NCI-H226 (cell line): ENCODE results near the gene SP110.

Experiments
- DNase-seq: peaks from one replicate; pipeline ENCODE4 v3.0.0-alpha.2; 2015

The SP110 gene

DNA sequence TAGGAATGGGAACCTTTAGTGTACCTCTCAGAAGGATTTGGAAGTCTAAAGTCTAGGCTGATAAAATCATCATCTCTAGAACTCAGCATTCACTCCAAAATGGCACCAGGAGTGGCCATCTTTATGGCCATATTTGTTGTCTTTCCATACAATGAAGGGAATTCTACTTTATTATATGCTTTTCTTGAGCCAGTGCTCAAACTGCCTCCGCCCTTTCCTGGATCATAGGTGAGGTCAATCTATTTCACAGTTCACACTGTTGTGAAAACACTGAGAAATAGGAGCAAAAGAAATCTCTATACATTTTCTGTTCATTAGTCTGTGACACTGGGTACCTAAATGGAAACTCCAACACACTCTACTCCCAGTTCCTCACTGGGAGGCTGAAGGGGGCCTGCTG lies 55.6 kb downstream of the SP110 start:
- DNase-seq: no peak

DNA sequence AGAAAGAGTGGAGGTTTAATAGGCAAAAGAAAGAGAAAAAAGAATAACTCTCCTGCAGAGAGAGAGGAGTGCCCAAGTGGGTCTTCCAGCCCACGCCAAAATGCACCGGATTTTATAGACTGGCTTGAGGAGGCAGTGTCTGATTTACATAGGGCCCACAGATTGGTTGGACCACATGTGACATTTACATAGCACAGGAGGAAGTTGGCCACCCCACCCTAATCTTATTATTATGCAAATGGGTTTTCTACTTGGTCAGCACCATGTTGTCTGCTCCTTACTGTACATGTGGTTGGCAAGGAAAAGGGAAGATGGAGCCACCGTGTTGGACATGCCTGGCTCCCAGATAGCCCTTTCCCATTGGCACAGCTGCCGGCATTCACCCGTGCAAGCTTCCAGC lies 56.8 kb downstream of the SP110 start:
- no peak for DNase-seq

DNA sequence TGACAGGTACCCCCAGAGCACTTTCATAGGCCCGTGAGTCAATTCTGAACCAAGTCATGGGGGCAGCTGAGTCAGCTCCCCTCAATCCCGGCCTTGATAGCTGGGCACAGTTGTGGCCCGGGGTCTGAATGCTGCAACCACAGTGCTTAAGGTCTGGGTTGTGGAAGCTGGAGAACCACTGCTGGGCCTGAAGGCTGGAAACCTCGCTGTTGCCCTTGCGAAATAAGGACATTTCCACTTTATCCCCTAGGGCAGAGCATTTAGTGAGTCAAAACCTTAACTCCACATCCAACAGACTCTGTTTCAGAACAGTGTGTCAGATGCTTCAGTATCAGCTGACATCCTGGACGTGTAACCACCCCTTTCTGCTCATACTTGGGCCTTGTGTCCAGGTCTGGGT lies 58.6 kb downstream of the SP110 start:
- DNase-seq: peak; percentile 48

DNA sequence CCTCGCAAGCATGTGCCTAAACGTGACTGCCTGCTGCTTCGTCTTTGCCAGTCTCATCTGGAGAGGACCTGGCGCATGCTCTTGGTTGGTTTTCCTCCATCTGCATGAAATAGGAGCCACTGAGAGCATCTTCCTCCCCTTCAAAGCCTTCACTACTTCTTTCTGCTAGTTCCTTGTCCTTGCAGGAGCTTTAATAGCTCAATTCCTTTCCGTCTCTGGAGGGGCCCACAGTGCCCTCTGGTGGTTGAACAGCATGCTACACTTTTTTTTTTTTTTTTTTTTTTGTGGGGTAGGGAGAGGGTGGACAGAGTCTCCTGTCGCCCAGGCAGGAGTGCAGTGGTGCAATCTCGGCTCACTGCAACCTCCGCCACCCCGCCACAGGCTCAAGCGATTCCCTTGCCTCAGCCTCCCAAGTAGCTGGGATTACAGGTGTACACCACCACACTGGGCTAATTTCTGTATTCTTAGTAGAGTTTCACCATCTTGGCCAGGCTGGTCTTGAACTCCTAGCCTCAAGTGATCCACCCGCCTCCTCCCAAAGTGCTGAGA lies 59.6 kb downstream of the SP110 start:
- peak; percentile 8 for DNase-seq

DNA sequence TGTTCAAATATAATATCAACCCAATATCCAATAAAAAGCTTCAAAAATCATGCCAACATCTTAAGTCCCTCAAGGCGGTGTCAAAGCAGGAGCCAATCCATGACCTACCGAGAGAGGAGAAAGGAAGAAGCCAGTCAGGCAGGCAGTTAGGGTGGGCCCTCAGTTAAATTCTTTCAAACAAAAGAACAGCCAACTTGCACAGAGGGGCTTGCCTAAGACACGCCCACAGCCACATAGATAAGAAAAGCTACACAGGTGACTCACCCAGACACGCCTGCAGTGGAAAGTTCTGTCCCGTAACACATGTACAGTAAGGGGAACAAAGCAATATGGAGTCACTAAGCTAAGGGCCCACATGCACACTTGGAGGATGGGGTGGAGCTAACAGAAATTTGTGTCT lies 61.3 kb downstream of the SP110 start:
- no peak for DNase-seq

DNA sequence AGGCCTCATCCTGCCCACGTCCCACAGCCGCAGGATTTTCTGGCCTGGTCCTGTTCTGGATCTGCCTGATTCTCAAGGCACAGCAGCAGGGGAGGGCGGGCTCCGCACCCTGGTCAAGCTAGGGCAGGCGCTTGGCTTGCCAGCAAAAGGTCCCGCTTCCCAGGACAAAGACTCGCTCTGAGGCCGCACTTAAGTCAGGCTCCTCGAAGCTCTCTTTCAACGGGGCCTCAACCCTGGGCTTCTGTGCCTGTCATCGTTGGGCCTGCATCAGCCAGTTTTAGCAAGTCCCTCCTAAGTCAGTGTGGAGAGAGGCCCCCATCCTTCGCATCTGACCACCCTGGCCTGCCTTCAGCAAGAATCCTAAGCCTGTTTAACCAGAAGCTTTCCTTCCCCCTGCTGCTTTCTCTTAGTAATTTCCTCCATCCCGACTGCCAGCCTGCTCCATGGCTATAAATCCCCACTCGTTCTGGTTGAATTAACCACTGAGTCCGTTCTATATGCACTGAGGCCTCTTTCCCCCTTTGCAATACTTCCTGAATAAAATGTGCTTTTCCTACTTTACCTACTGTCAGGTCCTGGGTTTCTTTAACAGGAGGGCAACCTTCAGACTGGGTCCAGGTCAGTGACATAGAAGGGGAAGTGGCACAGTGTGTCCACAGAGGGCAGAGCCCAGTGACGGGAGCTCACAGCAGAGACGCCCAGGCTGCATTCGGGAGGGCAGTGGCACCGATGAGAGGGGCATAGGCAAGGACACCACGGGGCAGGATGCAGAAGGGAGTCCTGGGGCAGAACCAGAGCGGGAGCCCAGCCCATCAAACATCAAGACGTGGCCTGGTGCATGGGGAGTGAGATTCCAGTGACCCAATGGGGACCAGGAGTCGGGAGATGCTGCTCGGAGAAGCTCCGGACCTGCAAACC lies 62.7 kb downstream of the SP110 start:
- no peak for DNase-seq

DNA sequence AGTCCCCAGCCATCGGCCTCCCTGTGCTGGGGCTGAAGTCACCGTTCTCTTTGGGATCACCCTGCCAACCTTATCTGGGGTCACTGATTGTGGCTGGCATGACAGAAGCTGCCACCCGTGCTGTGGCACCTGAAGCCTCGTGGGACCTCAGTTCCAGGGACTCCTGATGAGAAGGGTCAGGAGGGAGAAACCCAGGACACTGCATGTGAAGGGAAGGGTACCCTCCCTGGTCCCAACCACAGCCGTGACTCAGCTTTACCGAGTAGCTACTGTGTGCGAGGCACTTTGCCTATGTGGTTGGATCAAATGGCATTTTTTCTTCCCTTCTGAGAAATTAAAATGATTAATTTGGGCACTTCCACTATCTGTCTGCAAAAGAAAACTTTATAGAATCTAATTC lies 64.4 kb downstream of the SP110 start:
- no peak for DNase-seq

DNA sequence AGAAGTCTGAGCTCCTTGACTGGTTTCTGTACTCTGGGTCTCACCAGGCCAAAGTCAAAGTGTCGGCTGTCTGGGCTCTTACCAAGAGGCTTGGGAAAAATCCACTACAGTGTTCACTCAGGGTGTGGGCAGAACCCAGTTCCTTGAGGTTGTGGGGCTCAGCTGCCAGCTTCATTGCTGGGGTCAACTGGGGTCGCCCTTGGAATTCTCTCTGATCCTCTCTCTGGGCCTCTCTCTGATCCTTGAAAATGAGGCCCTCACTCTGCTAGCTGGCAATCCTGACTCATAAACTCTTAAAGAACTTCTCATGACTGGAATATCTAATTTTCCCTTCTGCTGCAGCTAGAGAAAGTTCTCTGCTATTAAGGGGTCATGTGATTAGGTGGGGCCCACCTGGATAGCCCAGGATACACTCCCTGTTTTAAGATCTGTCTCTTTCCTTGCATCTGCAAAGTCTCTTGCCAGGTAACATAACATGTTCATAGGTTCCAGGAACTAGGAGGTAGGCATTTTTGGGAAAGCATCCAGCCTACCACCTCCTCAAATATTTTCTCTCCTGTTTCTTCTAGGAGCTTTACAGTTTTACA lies 66.3 kb downstream of the SP110 start:
- peak; percentile 24 for DNase-seq

DNA sequence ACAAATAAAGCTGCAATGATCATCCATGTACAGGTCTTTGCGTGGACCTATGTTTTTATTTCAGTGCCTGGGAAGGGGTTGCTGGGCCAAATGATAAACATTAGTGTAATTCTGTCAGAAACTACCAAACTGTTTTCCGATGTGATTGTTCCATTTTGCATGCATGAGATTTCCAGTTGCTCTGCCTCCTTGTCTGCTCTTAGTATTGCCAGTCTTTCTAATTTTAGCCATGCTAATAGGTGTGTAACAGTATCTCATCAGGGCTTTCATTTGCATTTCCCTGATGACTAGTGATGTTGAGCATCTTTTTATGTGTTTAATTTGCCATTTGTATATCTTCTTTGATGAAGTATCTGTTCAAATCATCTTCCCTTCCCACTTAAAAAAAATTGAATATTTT lies 67.5 kb downstream of the SP110 start:
- no peak for DNase-seq

DNA sequence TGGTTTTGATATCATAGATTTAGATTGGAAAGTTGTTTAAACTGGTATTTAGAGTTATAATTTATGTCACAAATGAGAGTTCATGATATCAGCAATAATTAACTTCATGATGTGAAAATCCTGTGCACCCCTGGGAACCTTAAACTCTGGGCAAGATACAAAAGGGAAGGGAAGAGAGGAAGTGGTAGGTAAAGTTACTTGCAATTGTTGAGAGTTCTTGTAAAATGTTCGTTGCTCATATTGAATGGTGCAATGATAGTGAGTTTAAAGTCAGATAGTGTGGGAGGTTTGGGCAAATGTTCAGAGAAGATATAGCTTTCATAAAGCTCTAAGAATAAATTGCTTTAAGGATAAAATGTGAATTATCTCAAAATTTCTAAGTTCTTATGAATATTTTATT lies 75.4 kb downstream of the SP110 start:
- no peak for DNase-seq

DNA sequence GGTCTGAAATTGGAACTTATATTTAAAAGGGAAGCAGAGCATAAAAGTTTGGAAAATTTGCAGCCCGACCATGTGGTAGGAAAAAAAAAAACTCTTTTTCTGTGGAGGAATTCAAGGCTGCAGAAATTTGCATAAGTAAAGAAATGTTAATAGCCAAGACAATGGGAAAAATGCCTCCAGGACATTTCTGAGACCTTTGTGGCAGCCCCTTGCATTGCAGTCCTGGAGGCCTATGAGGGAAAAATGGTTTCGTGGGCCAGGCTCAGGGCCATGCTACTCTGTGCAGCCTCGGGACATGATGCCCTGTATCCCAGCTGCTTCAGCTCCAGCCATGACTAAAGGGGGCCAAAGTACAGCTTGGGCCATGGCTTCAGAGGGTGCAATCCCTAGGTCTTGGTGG lies 79.1 kb downstream of the SP110 start:
- no peak for DNase-seq

DNA sequence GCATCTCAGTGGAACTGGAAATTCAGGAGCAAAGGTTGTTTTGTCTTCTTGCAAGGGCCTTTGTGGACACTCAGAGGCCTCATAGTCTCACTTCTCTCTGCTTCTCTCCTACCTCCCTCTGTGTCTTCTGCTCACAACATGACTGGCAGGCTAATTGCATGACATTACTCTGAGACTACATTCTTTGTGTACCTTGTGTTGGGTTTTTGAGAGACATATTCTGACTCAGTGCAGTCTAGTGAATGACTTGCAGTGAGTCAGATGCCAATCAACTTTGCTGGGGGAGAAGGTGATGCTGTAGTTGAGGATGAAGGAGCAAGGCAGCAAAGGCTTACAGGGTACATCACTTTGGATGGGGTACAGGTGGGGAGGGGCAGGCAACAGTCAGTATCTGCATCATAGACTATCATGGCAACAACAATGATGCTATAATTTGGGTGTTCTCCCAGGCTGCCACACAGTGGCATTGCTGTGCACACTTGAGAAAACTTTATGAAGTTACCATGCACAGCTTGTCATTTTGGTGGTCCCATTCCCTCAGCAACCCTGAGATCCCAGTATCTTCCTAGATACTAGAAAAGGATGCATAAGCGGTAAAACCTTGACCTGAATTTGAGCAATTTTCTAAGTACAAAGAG lies 81.8 kb downstream of the SP110 start:
- DNase-seq: peak; percentile 59

DNA sequence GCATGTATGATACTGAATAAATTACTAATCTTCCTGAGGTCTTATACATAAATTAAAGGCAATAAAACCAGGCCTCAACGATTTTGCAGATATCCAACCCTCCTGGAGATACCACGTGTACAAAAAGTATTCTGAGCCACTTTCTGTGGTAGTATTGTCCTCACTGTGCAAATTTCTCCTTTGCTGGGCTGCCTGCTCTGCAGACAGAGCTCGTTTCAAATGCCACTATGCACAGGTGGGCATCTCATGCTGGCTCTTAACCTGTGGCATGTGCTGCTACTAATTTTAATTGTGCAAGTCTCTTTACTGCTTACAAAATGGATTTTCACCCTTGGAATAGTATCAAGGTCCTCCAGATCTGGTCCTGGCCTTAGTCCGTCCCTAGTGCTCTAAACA lies 84.7 kb downstream of the SP110 start:
- no peak for DNase-seq

DNA sequence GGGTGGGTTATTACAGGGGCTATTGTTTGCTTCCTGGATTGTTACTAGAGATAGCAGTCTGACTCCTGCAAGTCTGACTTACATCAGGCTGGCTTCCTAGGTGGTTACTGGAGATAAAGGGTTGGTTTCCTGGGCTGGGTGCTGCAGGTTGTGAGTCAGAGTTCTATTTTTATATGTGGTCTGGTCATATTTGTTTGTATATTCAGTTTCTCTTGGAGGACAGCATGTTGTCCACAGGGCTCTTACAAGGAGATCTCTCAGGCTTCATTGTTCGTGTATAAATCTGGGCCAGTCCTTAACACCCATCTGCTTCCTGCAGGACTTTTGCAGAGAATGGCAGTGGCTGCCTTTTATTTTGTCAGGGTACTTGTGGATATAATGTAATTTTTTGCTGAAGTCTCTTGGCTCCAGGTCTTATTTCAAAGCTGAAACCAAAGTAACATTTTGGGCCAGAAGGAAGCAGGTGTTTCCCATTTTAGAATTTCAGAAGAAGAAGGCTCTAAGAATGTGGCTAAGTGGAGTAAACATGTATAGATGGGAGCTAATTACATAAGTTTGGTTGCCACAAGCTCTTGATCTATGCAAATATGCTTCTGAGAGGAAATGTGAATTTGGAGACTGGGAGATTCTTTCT lies 85.2 kb downstream of the SP110 start:
- DNase-seq: peak; percentile 82

DNA sequence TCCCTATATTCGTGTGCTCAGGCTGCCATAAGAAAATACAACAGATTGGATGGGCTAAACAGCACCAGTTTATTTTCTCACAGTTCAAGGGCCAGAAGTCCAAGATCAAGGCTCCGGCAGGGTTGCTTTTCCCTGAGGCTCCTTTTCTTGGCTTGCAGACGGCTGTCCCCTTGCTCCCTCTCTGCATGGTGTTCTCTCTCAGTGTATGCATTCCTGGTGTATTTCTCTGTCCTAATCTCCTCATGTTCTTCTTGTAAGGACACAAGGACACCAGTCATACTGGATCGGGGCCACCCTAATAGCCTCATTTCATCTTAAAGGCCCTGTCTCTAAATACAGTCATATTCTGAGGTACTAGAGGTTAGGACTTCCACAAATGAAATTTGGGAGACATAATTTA lies 88.4 kb downstream of the SP110 start:
- no peak for DNase-seq

DNA sequence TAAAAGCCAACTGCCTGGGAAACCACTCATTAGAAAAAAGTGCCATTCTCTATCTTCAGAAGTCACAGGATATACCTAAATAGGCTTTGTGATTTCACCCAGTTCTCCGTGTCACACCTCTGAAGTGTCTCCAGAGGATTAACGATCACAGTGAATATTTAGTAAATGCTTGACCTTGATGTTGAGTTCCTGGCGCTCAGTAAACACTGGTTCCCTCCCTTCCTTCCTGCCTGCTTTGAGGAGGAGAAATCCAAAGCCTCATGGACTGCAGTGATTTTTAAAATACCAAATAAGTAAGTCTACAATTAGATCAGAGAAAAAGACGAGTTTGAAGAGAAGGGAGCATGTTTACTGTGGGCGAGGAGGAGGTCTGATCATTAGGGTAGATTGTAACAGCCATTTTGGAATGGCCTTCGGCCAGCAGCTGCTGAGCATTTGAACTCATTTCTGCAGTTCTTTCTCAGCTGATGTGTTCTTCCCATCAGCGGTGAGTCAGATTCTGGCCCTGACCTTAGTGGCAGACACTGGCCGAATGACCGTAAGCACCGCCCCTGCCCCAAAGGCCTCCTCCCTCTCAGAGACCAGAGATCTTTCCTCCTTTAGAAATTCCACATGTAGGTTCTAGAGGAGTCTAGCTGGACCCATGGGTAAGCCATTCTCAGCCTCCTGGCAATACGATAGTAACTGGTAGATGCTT lies 89.0 kb downstream of the SP110 start:
- peak; percentile 50 for DNase-seq

DNA sequence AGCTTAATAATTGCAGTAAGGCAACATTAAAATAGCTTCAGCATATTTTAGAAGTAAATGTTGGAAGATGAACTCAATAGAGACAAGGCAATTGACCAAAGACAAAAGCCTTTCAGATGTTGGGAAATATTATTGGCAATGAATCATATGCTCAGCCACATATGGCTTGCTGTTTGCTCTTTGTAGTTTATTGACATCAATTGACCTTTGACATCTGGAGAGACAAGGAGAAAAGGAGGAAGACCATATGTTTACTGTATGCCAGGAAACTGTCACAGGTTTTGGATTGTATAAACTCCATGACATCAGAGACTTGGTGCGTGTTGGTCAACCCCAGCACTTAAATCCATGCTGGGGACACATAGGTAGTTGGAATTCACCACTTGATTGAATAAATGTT lies 90.4 kb downstream of the SP110 start:
- DNase-seq: no peak

DNA sequence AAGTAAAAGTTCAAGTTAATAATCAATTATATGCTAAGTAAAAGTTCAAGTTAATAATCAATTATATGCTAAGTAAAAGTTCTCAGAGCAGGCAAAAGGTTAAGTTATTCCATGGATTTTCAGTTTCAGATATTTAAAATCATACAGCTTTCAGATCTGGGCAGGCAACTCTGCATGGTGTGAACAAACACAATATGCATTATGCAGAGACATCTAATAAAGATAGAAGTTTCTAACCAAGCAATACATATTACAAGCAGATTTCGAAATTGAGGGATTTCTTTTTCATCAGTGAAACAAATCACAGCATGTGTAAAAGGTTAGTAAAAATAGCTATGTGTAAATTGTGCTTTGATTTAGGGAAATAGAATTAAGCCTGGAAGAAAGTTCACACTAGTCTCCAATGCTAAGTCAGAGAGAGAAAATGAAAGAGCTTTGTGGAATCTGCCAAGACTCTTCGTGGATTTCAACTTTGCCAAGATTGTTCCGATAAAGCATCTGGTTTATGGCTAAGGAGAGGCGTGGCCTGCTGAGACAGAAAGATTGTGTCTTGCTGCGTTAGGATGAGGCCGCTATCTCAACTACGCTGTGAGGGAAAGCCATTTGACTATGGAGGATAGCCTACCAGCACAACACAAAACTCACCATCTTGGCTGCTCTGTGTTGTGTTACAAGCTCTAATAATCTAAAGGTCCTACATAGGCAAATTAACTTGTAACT lies 91.0 kb downstream of the SP110 start:
- DNase-seq: no peak

DNA sequence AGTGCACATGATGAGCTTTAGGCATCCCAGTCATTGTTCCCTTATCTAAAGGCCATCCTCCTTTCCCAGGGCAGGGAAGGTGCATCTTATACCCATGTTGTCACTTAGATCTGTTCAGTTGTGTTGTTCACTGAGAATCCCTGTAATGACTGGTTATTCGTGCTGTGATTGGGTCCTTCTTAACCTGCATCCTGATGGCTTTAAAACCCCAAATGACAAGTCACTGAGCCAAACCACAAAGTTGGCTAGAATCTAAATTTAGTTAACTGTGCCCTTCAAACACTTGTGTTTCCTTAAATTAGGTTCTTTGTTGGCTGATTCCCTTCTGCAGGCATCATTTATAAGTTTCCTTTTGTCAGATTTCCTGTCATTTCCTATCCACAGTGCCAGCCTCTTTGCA lies 92.6 kb downstream of the SP110 start:
- no peak for DNase-seq

DNA sequence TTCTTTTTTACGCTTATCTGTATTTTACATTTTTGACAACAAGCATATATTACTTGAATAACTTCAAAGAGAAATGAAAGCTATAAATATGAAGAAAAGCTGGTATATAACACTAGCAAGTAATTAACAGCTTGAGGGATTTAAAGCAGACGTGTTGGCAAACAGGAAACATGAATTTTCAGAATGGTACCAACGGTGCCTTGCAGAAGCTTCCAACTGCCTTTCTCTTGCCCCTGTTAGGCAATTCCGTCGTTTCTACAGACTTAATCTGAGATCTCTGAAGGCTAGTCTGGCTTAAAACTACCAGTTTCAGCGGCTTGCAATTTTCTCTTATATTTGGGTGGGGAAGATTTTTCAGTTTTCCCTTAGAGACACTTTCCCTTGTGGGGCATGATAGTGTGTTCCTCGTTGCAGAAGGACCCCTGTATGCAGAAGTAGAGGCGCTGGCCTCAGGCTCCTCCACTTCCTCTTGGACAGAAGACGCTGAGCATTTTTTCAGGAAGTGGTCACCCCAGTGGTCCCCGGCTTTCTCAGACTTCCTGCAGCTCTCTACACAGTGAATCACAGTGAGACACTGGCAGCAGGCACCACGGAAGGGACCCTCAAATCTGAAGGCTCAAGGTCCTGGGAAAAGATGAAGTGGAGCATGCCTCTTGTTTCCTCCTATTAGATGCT lies 94.9 kb downstream of the SP110 start:
- DNase-seq: no peak

DNA sequence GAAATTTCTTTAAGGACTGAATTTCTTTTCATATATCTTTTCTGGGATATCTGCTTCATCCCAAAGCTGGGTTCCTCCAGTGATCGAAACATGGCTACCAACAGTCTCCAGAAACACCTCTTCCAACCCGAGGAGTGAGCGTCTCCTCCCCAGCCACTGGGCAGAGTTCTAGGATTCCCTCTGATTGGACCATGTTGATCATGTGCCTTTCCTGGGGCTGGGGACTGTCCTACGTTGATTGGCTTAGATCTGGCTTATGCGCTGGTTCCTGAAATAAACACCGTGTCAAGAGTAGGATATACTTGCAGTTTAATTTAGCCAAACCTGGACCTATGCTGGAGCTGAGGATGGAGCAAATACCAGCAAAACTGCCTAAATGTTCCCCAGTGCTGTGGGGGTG lies 95.5 kb downstream of the SP110 start:
- no peak for DNase-seq
